Cerebellar nuclear complex (tissue), 1 donor: Measurements from ENCODE around the gene C11orf54.
"Not testable (repeated sequence)": the region's sequence is repeated elsewhere in the genome, so short reads cannot be mapped to it uniquely, and the experiment has no call there.

Experiments
- DNase-seq, 2 experiments: peaks; one replicate each; lab custom pipeline; 2025; lab: John Stamatoyannopoulos, UW

C11orf54 gene

GRCh38 chr11:93767018-93767417 lies 25.5 kb downstream of the C11orf54 start:
- DNase-seq = no peak

- no peak for DNase-seq
Observed at GRCh38 chr11:93770160-93770559, 28.7 kb downstream of the C11orf54 start.

GRCh38 chr11:93772123-93772522 lies 30.7 kb downstream of the C11orf54 start:
- DNase-seq = no peak

GRCh38 chr11:93773045-93773477 lies 31.6 kb downstream of the C11orf54 start:
- DNase-seq = no peak

GRCh38 chr11:93773601-93774200 lies 32.2 kb downstream of the C11orf54 start:
- no peak for DNase-seq

GRCh38 chr11:93774560-93774959 lies 33.1 kb downstream of the C11orf54 start:
- not testable (repeated sequence) for DNase-seq

GRCh38 chr11:93775289-93775688 lies 33.8 kb downstream of the C11orf54 start:
- no peak for DNase-seq

- DNase-seq = no peak
Observed at GRCh38 chr11:93783362-93783761, 41.9 kb downstream of the C11orf54 start.

- DNase-seq = peak in 1 of 2 experiments; percentile 32
Observed at GRCh38 chr11:93783765-93784144, 42.3 kb downstream of the C11orf54 start.

- DNase-seq = peak; percentile 14 to 74
Observed at GRCh38 chr11:93784145-93784934, 42.9 kb downstream of the C11orf54 start, which contains the start of gene MED17. Gene MED17, plus strand, starts transcription at chr11:93784282. Its CDS starts 232 bp downstream, at chr11:93784514.

GRCh38 chr11:93784935-93785360 lies 43.5 kb downstream of the C11orf54 start:
- DNase-seq = no peak

- no peak for DNase-seq
Observed at GRCh38 chr11:93791493-93791892, 50.0 kb downstream of the C11orf54 start.

GRCh38 chr11:93796441-93797231 lies 55.2 kb downstream of the C11orf54 start:
- no peak for DNase-seq

GRCh38 chr11:93801366-93801765 lies 59.9 kb downstream of the C11orf54 start:
- no peak for DNase-seq

- DNase-seq = no peak
Observed at GRCh38 chr11:93804879-93805278, 63.4 kb downstream of the C11orf54 start.

- DNase-seq = no peak
Observed at GRCh38 chr11:93807980-93808379, 66.5 kb downstream of the C11orf54 start.

- DNase-seq = no peak
Observed at GRCh38 chr11:93813974-93814373, 72.5 kb downstream of the C11orf54 start.
